Left cardiac atrium (tissue), 4 donors: ENCODE results near the gene MGAT3. TPM values are rescaled to one million over a fixed set of nuclear protein-coding genes. Genes with fewer than 3 reads are reported as not detected.
"Not testable (repeated sequence)": the region's sequence is repeated elsewhere in the genome, so short reads cannot be mapped to it uniquely, and the experiment has no call there.

Experiments
- ATAC-seq, 2 donors: fragments of 200-7000 bp; cut with Tn5 transposase; one replicate each; pipeline ENCODE4 v1.9.1; 2020; ENCODE audit warnings: mild to moderate bottlenecking in 2 of 2, moderate library complexity in 2 of 2
- DNase-seq: peaks from one replicate; pipeline ENCODE4 v3.0.0-alpha.2; 2020
- intact Hi-C, 2 donors: fragments of 100-400 bp; cut with DNase I; formaldehyde crosslinking; loops; one replicate each; pipeline versions ENCODE4 v1.14.1 to v1.15.1; 2022 to 2023
- long read RNA-seq: library from polyadenylated mRNA; unstranded; transcript quantifications from one replicate; pipeline ENCODE4 v2.0.0, GENCODE V29; 2021
- total RNA-seq, 2 donors: library from RNA; stranded (reverse); fragmentation: NEBNext Ultra II Directional; extraction: Animal tissue kit (Norgen Biotek cat#: 25700); gene quantifications; one replicate each; pipeline ENCODE4 v1.2.1, GENCODE V29; 2021
- donor health status: DM: no; HTN: yes; CAD: no.
- donor health status: DM: no; HTN: yes; CAD: no; lungs with severe emphysema.
- donor health status: DM: yes; HTN: yes; CAD: no.
- donor health status: Dilated cardiomyopathy.

The MGAT3 gene, protein sequence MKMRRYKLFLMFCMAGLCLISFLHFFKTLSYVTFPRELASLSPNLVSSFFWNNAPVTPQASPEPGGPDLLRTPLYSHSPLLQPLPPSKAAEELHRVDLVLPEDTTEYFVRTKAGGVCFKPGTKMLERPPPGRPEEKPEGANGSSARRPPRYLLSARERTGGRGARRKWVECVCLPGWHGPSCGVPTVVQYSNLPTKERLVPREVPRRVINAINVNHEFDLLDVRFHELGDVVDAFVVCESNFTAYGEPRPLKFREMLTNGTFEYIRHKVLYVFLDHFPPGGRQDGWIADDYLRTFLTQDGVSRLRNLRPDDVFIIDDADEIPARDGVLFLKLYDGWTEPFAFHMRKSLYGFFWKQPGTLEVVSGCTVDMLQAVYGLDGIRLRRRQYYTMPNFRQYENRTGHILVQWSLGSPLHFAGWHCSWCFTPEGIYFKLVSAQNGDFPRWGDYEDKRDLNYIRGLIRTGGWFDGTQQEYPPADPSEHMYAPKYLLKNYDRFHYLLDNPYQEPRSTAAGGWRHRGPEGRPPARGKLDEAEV
- total RNA-seq: 10 to 100 TPM; 11.6 to 13.7 TPM
- long read RNA-seq, partial matches to known transcripts: 0 of 2 reads
- long read RNA-seq, other reads (novel, unspliced or antisense): 2 of 2 reads

DNA sequence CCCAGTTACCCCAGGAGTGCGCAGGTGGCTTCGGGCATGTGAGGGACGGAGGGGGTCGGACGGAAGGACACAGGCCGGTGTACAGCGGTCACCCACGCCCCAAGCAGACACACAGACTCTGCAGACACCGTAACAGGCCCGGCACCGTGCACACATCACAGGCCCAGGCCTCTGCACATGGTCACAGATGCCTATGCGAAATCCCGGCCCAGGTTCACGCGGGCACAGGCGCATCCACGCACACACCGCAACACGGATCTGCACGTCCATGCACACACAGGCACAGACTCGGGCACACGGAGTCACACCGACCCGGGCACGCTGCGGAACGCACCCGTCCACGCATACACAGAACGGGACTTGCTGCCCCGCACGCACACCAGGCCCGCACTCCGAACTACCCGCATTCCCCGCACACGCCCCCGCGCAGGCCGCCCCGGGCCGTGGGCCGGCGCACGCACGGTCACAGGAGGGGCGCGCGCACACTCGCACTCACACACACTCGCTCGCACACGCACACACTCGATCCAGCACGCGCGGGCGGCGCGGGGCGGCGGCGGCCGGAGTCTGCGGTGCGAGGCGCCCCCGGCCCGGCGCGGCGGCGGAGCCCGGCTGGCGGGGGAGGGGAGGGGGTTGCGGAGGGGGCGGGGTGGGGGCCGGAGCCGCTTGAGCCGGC lies at the start of gene MGAT3:
Gene MGAT3 (plus strand): TSS at position 491 of the 676 bp plus-strand sequence. CDS start 30,336 bp downstream, outside the sequence.
- DNase-seq (no peak), ATAC-seq (no peak)

DNA sequence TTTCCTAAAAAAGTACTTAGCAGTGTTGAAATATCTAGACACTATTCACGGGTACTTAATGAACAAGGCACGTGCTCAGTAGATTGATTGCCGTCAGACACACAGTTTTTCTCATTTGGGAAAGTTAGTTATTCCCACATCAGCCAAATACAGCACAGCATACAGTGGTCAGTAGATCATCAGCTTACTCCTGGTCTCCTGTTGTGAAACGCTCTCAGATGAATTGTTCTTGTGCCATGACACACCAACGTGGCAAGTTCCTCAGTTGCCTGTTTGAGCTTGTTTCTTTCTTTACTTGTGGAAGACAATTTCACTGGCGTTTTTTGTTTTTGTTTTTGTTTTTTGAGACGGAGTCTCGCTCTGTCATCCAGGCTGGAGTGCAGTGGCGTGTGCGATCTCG lies 48.6 kb upstream of the MGAT3 start:
- DNase-seq (no peak), ATAC-seq (no peak)
- intact Hi-C loops: no loop called here

More for the DNA sequence above, at the start of gene MGAT3:
- intact Hi-C loops: no loop called here

DNA sequence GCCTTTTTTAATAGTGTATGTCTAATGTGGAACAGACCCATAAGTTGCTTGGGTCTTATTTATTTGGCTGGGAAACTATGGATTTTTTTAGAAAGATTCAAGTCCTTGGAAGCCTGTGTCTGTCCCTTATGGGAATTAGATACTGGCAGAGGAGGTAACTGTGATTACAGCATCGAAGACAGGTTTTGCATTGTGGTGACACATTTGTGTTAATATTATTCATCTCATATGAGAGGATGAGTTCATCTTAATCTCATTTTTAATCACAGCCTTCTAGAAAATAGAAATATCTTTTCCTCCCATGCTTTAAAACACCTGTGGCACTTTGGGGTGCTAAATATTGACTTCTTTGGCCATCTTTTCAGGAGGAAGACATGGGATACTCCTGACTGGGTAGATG lies 48.0 kb upstream of the MGAT3 start:
- intact Hi-C loops: no loop called here
- ATAC-seq: no peak
- no peak for DNase-seq

DNA sequence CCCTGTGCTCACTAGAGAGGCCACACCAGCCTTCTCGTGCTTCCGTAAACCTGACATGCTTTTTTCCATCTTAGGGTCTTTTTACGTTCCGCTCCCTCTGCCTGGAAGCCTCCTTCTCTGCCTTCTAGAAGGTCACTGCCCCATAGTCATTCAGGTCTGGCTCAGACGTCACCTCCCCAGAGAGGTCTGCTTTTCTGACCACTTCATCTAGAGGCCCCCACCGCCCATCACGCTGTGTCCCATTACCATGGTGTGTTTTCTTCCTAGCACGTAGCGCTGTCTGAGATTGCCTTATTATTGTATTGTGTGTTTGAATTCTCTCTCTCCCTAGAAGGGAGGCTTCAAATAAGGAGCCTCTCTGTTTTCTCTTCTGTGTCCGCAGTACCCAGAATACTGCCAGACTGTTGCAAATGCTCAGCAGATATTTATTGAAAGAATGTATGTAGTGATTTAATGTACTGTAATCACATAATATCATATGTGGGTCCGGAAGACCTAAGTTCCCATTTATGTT lies 47.2 kb upstream of the MGAT3 start:
- ATAC-seq (no peak), DNase-seq (no peak)
- intact Hi-C loops: no loop called here

DNA sequence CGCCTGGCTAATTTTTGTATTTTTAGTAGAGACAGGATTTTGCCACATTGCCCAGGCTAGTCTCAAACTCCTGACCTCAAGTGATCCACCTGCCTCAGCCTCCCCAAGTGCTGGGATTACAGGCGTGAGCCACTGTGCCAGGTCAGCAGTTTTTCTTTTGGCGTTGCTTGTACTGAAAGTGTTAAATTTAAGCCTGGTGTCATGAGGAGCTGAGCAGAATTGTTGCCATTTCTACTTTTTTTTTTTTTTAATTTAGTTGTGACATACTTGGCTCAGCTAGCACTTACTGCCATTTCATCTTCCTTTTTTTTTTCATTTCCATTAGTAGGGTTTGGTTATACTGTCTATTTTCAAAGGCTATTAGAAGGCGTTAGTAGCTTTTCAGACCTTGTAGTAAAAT lies 46.5 kb upstream of the MGAT3 start:
- no peak for DNase-seq
- intact Hi-C loops: no loop called here
- no peak for ATAC-seq

DNA sequence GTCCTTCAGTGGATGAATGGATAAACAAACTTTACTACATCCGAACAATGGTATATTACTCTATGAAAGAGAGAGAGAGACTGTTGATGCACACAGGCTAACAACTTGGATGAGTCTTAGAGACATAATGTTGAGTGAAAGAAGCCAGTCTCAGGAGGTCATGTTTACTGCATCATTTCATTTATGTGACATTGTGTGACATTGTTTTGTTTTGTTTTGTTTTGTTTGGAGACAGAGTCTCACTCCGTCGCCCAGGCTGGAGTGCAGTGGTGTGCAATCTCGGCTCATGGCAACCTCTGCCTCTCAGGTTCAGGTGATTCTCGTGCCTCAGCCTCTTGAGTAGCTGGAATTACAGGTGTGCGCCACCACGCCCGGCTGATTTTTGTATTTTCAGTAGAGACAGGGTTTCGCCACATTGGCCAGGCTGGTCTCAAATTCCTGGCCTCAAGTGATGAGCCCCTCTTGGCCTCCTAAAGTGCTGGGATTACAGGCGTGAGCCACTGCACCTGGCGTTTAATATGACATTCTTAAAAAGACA lies 44.9 kb upstream of the MGAT3 start:
- intact Hi-C loops, DNase-seq, ATAC-seq: not testable (repeated sequence)

DNA sequence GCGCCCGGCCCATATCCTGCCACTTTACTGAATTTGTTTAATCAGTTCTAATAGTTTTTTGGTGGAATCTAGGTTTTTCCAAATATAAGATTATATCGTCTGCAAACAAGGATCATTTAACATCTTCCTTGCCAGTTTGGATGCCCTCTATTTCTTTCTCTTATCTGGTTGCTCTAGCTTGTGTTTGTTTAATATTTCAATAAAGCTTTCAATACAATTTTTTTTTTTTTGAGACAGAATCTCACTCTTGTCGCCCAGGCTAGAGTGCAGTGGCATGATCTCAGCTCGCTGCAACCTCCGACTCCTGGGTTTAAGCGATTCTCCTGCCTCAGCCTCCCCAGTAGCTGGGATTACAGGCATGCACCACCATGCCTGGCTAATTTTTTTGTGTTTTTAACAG lies 43.6 kb upstream of the MGAT3 start:
- intact Hi-C loops, ATAC-seq, DNase-seq: not testable (repeated sequence)

DNA sequence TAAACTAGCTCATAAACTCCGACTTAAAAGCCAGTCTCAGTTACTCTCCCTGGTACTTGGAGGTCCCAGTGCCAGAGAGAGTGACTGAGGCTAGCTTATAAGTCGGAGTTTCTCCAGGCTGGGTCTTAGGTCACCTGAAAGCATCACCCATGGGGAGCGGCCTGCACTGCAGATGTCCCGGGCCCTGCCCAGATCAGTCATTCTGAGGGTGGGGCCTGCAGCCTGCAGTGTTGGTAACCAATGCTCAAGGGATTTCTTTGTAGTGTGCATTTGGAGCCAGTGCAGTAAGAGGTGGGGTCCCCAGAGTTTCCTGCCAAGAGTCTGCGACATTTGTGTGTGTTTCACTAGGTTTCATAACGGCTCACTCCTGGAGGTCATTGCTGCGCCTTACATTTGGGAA lies 42.4 kb upstream of the MGAT3 start:
- intact Hi-C loops: no loop called here
- ATAC-seq (no peak), DNase-seq (no peak)

DNA sequence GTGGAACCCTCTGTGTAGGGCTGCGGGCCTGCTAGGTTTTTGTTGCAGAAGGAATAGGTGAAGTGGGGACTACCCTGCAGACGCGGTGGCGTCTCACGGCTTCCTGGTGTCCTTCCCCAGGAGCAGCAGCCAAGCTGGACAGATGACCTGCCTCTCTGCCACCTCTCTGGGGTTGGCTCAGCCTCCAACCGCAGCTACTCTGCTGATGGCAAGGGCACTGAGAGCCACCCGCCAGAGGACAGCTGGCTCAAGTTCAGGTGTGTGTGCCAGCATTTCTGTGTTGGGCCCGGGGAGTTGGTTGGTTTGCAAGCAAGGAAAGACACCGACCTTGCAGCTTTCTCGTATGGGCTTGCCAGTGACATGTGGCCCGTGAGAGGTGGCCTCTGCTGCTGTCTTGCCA lies 41.9 kb upstream of the MGAT3 start:
- ATAC-seq: peak; percentile 87 to 89

DNA sequence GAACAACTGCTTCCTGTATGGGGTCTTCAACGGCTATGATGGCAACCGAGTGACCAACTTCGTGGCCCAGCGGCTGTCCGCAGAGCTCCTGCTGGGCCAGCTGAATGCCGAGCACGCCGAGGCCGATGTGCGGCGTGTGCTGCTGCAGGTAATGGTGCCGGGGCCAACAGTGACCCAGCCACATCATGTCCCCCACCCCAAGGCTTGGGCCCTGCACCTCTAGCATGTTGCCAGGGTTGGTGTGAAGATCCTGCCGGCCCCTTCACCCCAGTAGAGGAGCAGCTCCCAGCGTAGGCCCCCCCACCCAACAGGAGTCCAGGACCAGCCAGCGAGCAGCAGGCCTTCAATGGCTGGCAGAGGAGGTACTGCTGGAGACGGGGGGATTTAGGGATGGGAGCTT lies 41.3 kb upstream of the MGAT3 start:
- intact Hi-C loops: no loop called here
- DNase-seq (no peak), ATAC-seq (no peak)

More for the DNA sequence above, 41.9 kb upstream of the MGAT3 start:
- intact Hi-C loops: no loop called here
- no peak for DNase-seq

DNA sequence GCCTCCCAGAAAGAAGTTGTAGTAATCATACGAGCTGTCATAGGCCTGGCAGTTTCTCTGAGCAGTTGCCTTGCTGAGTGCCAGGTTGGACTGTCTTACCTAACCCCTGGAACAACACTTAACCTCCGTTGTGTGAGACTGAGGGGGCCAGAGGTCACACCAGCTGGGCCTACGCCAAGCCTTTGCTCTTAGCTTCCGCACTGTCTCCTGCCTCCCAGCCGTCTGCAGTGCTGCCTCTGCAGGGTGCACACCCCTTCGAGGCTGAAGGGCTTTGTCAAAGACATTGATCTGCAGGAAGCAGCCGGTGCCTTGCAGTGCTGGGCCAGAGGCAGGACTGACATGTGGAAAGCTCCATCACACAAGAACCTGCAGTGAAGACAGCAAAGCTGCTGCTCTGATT lies 40.5 kb upstream of the MGAT3 start:
- intact Hi-C loops: no loop called here
- DNase-seq: no peak
- ATAC-seq: peak in 1 of 2 donors; percentile 28

DNA sequence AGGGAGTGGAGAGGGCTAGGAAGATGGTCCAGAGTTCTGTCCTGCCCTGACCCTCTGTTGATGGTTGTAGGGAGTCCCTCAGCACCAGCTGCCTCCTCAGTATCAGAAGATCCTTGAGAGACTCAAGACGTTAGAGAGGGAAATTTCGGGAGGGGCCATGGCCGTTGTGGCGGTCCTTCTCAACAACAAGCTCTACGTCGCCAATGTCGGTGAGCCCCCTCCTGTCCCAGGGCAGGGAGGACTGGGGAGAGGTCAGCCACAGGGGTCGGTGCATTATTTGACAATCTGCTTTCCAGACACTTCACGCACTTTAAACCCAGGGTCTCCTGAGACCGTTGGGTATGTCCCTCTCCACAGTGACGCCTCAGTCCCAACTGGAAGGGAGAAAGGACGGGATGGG lies 39.2 kb upstream of the MGAT3 start:
- ATAC-seq (no peak), DNase-seq (no peak)
- intact Hi-C loops: no loop called here

DNA sequence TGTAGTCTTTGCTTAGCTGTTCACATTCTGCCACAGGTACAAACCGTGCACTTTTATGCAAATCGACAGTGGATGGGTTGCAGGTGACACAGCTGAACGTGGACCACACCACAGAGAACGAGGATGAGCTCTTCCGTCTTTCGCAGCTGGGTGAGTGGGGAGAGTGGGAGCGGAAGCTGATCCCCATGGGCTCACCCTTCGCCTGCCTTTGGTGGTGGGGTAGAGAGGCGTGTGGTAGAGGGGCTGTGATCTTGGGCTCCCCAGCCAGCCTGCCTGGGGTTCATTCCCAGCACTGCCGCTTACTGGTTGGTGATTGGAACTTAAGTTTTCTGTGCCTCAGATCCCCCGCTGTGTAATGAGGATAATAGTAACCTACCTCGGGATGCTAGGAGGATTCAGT lies 38.1 kb upstream of the MGAT3 start:
- intact Hi-C loops: no loop called here
- no peak for DNase-seq
- ATAC-seq: no peak

DNA sequence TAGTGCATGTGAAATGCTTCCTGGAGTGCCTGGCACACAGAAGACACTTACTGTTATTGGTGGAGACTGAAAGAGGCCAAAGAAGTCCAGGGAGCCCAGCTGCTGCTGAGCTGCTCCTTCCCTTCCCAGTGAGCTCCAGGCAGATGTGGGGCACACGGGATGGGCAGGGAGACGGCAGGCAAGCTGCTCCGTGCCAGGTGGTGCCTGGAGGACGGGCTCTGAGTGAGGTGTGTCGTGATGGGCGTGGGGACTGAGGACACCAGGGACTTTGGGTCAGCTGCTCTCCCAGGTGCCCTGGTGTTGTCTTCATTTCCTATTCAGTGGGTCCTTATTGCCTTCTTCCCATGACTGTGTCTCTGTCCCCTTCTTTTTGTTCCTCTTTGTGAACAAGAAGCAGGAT lies 37.7 kb upstream of the MGAT3 start:
- ATAC-seq (no peak), DNase-seq (no peak)
- intact Hi-C loops: no loop called here

DNA sequence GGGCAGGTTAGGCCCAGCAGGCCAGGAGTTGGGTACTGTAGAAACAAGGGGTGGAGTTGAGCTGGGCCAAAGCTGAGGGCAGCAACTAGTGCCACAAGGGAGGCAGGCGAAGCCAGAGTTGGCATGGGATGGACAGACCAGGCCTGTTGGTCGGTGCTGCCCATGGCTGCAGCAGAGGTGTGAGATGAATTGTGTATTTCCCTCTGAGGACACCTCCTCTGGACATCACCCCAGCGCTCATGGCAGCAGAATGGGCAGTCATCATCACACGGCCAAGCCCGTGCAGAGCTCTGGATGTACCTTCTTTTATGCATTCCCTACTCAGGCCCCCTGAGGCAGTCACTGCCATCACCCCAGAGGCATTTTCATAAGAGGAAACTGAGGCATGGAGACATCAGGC lies 36.9 kb upstream of the MGAT3 start:
- no peak for DNase-seq

DNA sequence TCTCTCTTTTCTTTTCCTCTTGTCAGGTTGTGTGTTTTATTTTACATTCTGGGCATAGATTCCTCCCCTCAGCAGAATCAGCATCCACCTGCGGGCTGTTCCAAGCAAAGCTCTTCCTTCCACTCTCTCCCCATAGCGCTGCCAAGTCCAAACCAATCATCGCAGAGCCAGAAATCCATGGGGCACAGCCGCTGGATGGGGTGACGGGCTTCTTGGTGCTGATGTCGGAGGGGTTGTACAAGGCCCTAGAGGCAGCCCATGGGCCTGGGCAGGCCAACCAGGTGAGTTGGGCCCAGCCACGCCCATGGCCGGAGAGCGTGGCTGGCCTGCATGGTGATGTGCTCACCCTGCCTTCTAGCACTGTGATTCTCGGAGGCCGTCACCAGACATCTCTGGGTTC lies 35.1 kb upstream of the MGAT3 start:
- no peak for DNase-seq
- no peak for ATAC-seq
- intact Hi-C loops: no loop called here

More for the DNA sequence above, 36.9 kb upstream of the MGAT3 start:
- no peak for ATAC-seq
- intact Hi-C loops: no loop called here

DNA sequence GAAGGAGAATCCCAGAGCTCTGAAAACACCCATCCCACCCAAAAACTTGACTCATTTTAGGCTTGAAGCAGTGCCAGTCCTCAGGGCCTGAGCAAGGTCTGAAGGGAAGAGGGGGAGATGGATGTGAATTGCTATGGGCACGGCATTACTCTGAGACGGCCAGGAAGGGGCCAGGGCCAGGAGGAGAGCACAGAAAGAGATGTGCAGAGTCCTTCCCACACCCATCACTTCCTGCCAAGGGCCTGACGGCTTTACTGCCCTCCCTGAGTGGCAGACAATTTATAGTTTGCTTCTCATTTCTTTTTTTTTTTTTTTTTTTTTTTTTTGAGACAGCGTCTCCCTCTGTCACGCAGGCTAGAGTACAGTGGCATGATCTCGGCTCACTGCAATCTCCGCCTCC lies 34.7 kb upstream of the MGAT3 start:
- no peak for ATAC-seq
- intact Hi-C loops: no loop called here
- DNase-seq: no peak

DNA sequence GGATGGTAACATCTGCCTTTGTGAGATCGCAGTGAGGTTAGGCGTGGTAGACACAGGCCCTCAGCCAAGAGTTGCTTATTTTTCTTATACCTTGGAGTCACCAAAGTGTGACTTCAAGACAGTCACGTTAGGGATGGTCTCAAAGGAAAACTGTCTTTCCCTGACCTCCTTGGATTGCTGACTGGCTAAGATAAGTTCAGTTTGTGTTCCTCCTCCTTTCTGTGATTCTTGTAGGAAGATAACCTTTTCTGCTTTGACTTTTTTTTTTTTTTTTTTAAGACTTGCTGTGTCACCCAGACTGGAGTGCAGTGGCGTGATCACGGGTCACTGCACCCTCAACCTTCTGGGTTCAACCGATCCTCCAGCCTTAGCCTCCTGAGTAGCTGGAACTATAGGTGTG lies 34.1 kb upstream of the MGAT3 start:
- intact Hi-C loops: no loop called here
- ATAC-seq: no peak

DNA sequence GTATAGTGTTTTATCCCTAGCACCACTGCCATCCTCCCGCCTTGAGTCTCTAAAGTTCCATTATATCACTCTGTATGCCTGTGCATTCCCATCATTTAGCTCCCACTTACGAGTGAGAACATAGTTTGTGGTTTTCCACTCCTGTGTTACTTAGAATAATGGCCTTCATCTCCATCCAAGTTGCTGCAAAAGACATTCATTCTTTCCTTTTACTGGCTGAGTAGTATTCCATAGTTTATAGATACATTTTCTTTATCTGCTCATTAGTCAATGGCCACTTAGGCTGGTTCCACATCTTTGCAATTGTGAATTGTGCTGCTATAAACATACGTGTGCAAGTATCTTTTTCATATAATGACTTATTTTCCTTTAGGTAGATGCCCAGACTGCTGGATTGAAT lies 32.8 kb upstream of the MGAT3 start:
- intact Hi-C loops: no loop called here
- ATAC-seq (no peak), DNase-seq (no peak)

More for the DNA sequence above, 34.1 kb upstream of the MGAT3 start:
- no peak for DNase-seq
